Neural cell (in vitro differentiated cells): Measurements from ENCODE around the gene SMARCC1.

ENCODE experiments used
- EP300 ChIP-seq: fragments of 450-650 bp; conservative IDR thresholded peaks from 2 replicates; pipeline ENCODE4 v1.6.1; 2014; ENCODE audit warnings: antibody characterized with exemption, mild to moderate bottlenecking, moderate library complexity; ENCODE audit not compliant: poor library complexity, severe bottlenecking
- EZH2 ChIP-seq: fragments of 200-600, 300-800 bp; shearing (Covaris generic), sonication (generic); IDR thresholded peaks from 2 replicates; pipeline ENCODE4 v1.6.1; 2014; ENCODE audit warnings: antibody characterized with exemption, low read length, borderline replicate concordance, mild to moderate bottlenecking; ENCODE audit not compliant: insufficient read depth, poor library complexity, severe bottlenecking
- MXI1 ChIP-seq: fragments of 450-650 bp; conservative IDR thresholded peaks from 2 replicates; pipeline ENCODE4 v1.6.1; 2014; ENCODE audit warnings: antibody characterized with exemption, mild to moderate bottlenecking; ENCODE audit not compliant: poor library complexity, severe bottlenecking
- POLR2AphosphoS5 ChIP-seq: IDR thresholded peaks from 2 replicates; pipeline ENCODE4 v1.6.1; 2012
- RAD21 ChIP-seq: fragments of 450-650 bp; conservative IDR thresholded peaks from 2 replicates; pipeline ENCODE4 v1.6.1; 2014; ENCODE audit warnings: antibody characterized with exemption, mild to moderate bottlenecking, moderate library complexity
- SMC3 ChIP-seq: fragments of 450-650 bp; conservative IDR thresholded peaks from 2 replicates; pipeline ENCODE4 v1.6.1; 2014; ENCODE audit warnings: antibody characterized with exemption, mild to moderate bottlenecking, moderate library complexity; ENCODE audit not compliant: poor library complexity
- TAF1 ChIP-seq: IDR thresholded peaks from 2 replicates; pipeline ENCODE4 v1.6.1; 2012; ENCODE audit warnings: low read depth
- TF ChIP-seq, protein P1 (sequence below): fragments of 450-650 bp; IDR thresholded peaks from 2 replicates; pipeline ENCODE4 v1.5.1; 2014; ENCODE audit warnings: antibody characterized with exemption, mild to moderate bottlenecking, moderate library complexity; ENCODE audit not compliant: poor library complexity, severe bottlenecking
- TF ChIP-seq, protein P2 (sequence below): IDR thresholded peaks from 2 replicates; pipeline ENCODE4 v1.6.1; 2012; ENCODE audit warnings: borderline replicate concordance

DNA sequence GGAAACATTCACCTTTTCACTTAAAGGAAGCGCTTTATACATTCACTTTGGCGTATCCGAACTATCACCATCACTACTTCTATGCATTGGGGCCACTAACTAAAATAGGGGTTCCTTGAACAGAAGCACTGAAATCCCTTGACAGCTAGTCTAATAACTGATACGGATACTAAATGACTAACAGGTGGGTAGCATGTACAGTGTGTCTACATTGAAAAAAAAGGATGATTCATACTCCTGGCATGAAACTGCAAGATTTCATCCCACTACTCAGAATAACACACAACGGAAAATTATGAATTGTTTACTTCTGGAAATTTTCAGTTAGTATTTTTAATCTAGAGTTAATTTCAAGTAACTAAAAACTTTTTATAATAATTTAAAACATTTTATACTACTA lies 96.7 kb downstream of the SMARCC1 start:
- TF ChIP-seq EZH2 (no peak), POLR2AphosphoS5 (no peak), SMC3 (no peak), EP300 (no peak), RAD21 (no peak), MXI1 (no peak), TAF1 (no peak)
- TF ChIP-seq, protein P1, sequence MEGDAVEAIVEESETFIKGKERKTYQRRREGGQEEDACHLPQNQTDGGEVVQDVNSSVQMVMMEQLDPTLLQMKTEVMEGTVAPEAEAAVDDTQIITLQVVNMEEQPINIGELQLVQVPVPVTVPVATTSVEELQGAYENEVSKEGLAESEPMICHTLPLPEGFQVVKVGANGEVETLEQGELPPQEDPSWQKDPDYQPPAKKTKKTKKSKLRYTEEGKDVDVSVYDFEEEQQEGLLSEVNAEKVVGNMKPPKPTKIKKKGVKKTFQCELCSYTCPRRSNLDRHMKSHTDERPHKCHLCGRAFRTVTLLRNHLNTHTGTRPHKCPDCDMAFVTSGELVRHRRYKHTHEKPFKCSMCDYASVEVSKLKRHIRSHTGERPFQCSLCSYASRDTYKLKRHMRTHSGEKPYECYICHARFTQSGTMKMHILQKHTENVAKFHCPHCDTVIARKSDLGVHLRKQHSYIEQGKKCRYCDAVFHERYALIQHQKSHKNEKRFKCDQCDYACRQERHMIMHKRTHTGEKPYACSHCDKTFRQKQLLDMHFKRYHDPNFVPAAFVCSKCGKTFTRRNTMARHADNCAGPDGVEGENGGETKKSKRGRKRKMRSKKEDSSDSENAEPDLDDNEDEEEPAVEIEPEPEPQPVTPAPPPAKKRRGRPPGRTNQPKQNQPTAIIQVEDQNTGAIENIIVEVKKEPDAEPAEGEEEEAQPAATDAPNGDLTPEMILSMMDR = no peak
- TF ChIP-seq, protein P2, sequence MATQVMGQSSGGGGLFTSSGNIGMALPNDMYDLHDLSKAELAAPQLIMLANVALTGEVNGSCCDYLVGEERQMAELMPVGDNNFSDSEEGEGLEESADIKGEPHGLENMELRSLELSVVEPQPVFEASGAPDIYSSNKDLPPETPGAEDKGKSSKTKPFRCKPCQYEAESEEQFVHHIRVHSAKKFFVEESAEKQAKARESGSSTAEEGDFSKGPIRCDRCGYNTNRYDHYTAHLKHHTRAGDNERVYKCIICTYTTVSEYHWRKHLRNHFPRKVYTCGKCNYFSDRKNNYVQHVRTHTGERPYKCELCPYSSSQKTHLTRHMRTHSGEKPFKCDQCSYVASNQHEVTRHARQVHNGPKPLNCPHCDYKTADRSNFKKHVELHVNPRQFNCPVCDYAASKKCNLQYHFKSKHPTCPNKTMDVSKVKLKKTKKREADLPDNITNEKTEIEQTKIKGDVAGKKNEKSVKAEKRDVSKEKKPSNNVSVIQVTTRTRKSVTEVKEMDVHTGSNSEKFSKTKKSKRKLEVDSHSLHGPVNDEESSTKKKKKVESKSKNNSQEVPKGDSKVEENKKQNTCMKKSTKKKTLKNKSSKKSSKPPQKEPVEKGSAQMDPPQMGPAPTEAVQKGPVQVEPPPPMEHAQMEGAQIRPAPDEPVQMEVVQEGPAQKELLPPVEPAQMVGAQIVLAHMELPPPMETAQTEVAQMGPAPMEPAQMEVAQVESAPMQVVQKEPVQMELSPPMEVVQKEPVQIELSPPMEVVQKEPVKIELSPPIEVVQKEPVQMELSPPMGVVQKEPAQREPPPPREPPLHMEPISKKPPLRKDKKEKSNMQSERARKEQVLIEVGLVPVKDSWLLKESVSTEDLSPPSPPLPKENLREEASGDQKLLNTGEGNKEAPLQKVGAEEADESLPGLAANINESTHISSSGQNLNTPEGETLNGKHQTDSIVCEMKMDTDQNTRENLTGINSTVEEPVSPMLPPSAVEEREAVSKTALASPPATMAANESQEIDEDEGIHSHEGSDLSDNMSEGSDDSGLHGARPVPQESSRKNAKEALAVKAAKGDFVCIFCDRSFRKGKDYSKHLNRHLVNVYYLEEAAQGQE = no peak
